ENCODE measurements around the gene NCAPD2.
A peak's percentile ranks its signal among the peaks of the same experiment; 100 is the strongest.

The NCAPD2 gene

DNA sequence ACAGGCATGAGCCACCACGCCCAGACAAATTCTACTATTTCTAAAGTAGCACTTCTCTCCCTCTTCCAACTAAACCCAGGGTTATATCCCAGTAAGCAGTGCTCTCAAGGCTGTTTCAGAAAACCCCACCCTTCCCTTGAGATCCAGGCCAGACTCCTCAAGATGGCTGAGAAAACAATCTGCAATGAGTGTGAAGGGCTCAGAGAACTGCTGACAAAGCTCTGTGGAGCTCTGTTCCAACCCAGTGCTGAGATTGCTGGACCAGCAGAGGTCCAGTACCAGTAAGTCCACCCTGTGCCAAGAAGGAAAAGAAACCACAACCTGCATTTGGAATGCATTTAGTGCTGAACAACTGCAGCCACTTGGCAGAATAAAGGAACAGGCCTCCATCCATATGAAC is 65.6 kb downstream of the NCAPD2 start:
- TF ChIP-seq, protein P1, sequence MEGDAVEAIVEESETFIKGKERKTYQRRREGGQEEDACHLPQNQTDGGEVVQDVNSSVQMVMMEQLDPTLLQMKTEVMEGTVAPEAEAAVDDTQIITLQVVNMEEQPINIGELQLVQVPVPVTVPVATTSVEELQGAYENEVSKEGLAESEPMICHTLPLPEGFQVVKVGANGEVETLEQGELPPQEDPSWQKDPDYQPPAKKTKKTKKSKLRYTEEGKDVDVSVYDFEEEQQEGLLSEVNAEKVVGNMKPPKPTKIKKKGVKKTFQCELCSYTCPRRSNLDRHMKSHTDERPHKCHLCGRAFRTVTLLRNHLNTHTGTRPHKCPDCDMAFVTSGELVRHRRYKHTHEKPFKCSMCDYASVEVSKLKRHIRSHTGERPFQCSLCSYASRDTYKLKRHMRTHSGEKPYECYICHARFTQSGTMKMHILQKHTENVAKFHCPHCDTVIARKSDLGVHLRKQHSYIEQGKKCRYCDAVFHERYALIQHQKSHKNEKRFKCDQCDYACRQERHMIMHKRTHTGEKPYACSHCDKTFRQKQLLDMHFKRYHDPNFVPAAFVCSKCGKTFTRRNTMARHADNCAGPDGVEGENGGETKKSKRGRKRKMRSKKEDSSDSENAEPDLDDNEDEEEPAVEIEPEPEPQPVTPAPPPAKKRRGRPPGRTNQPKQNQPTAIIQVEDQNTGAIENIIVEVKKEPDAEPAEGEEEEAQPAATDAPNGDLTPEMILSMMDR (IDR thresholded peaks at IDR 0.05; ENCODE audit: insufficient read depth, missing control alignments), result no peak
- DNase-seq (ENCODE audit: insufficient read length, low spot score) (no peak), FAIRE-seq (no peak)

DNA sequence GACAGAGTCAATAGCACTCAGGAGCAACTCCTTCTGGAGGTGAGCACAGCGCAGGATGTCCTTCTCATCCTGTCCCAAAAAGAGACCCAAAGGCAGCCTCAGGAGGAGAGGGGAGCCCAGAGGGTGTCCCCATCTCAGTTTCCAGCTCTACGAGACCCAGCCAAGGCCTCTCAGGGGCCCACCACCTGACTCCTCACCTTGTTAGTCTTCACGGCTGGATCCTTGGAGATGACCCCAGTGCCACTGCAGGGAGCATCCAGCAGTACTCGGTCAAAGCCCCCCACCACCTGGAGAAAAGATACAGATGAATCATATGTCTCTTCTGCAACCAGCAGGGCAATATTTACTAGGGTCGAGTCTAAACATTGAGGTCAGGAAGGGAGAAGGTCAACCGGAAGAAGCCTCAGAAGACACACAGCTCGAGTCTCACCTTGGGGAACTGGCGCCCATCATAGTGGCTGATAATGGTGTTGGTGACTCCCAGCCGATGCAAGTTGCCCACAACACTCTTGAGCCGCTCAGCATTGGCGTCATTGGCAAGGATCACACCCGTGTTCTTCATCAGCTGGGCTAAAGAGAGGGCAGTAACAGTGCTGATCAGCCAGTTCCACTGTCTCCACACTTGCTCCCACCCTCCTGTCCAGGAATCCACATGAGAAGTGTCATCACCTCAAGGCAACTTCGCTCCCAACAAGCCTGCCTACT is 66.8 kb downstream of the NCAPD2 start:
- FAIRE-seq (no peak), DNase-seq (ENCODE audit: insufficient read length, low spot score) (no peak)
- TF ChIP-seq, protein P1 (IDR thresholded peaks at IDR 0.05; ENCODE audit: insufficient read depth, missing control alignments), result no peak

DNA sequence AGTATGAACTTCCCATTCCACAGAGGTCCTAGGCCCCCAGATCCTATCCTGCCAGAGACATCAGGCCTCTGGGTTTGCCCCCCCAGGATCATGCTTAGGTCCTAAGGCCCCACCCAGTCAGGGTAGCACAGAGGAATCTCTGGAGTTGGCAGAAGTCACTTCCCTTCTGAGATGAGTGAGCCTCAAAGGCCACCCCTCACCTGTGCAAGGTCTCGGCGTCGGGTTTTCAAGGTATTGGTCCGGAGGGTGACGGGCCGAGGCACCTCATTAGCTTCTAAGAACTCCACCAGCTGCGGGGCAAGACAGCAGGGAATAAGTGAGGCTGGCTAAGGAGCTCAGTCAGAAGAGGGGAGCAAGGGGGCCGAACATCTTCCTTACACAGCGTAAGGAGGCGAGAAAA is 69.0 kb downstream of the NCAPD2 start:
- TF ChIP-seq, protein P1 (IDR thresholded peaks at IDR 0.05; ENCODE audit: insufficient read depth, missing control alignments), result no peak
- no peak for DNase-seq (ENCODE audit: insufficient read length, low spot score)
- no peak for FAIRE-seq

DNA sequence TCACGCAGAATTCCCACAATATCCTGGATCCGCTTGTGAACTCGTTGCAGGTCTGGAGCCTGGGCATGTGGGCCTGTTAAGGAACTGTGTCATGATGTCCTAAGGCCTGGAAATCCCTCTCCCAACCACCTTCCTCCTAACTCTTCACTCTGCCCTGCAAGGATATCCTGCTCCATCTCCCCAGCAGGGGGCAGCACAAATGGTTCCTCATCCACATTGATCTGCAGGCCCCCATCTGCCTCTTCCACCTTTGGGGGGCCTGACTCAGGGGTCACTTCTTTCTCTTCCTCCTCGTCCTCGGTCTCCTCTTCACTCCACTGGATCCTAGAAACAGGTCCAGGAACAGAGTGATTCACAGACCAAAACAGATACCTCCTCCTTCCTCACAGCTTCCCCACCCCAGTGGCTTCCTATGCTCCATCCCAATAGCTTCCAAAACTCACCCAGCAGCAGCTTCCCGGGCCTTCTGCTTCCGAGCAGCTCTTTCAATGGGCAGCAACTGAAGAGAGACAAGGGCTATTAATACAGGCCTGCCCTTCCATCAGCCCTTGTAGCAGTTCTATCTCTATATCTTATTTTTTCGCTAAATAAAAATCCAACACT is 69.6 kb downstream of the NCAPD2 start:
- FAIRE-seq (no peak), DNase-seq (ENCODE audit: insufficient read length, low spot score) (peak; percentile 57)
- TF ChIP-seq, protein P1 (IDR thresholded peaks at IDR 0.05; ENCODE audit: insufficient read depth, missing control alignments), result peak; percentile 76

DNA sequence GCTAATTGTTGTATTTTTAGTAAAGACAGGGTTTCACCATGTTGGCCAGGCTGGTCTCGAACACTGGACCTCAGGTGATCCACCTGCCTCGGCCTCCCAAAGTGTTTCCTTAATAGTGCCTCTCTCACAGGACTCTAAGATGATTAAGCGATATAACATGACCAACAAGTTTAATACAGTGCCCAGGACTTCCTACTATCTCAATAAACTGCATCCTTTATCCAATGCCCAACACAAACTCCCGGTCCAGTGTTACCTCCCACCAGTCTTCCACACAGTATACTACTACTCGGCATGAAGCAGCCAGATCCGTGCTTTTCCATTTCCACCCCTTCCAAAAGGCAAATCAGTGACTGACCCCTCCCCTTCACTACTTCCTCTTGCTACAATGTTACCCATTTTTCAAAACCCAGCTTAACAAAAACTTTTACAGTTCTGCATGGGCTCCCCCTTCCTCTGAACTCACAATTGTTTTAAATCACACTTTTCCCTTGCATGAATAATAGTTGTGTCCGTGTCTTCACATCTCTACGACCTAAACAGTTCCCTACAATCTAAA is 73.3 kb downstream of the NCAPD2 start:
- no peak for DNase-seq (ENCODE audit: insufficient read length, low spot score)
- no peak for FAIRE-seq
- TF ChIP-seq, protein P1 (IDR thresholded peaks at IDR 0.05; ENCODE audit: insufficient read depth, missing control alignments), result no peak

DNA sequence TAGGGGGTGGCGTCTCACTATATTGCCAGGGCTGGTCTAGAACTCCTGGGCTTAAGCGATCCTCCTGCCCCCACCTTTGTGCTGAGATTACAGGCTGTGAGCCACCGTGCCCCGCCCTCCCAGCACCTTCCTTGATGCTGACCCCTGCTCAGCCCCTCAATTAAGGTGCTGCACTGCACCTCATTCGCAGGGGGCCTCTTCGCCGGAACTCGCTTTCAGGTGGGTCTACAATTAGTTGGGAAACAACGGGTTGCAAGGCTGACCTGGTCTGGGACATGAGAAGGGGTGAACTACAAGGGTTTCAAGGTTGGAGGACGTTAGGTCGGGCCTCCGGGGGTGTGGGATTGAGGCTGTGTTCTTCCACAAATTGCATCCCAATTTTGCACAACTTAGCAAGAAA is 75.4 kb downstream of the NCAPD2 start:
- DNase-seq (ENCODE audit: insufficient read length, low spot score) (no peak), FAIRE-seq (no peak)
- TF ChIP-seq, protein P1 (IDR thresholded peaks at IDR 0.05; ENCODE audit: insufficient read depth, missing control alignments), result no peak

DNA sequence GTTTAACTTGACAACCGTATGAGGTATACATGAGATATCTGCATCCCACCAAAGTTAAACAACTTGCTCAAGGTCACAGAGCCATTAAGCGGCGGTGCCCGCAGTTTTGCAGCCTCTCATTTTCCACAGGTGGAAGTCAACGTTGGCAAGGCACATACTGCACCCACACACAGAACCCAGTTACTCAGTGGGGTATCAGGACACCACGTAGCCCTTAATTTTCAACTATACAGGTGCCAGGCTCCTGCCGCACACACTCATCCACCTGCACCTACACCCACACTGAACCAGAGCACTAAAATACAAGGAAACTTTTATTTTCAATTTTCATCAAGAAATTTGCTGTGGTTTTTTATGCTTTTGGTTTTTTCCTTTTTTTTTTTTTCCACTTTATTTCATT is 75.9 kb downstream of the NCAPD2 start:
- DNase-seq (ENCODE audit: insufficient read length, low spot score), result no peak
- FAIRE-seq, result no peak
- TF ChIP-seq, protein P1 (IDR thresholded peaks at IDR 0.05; ENCODE audit: insufficient read depth, missing control alignments), result no peak

Measured in D721Med (cell line).